Glomerular endothelial cell (primary cell): ENCODE measurements around the gene ADORA1. TPM values are rescaled to one million over a fixed set of nuclear protein-coding genes. Genes with fewer than 3 reads are reported as not detected.

Experiments used
- DNase-seq: peaks from one replicate; pipeline ENCODE4 v3.0.0-alpha.2; 2011; ENCODE audit warnings: low read depth, low spot score; ENCODE audit errors: extremely low read depth
- total RNA-seq: library from RNA; depleted of rRNA; stranded (reverse); fragments of >200 nt; gene quantifications from 2 replicates; pipeline ENCODE4 v1.2.3, GENCODE V29; 2015

The ADORA1 gene
- 8.6 TPM in 1 of 2 replicates, not detected in the other for total RNA-seq

DNA sequence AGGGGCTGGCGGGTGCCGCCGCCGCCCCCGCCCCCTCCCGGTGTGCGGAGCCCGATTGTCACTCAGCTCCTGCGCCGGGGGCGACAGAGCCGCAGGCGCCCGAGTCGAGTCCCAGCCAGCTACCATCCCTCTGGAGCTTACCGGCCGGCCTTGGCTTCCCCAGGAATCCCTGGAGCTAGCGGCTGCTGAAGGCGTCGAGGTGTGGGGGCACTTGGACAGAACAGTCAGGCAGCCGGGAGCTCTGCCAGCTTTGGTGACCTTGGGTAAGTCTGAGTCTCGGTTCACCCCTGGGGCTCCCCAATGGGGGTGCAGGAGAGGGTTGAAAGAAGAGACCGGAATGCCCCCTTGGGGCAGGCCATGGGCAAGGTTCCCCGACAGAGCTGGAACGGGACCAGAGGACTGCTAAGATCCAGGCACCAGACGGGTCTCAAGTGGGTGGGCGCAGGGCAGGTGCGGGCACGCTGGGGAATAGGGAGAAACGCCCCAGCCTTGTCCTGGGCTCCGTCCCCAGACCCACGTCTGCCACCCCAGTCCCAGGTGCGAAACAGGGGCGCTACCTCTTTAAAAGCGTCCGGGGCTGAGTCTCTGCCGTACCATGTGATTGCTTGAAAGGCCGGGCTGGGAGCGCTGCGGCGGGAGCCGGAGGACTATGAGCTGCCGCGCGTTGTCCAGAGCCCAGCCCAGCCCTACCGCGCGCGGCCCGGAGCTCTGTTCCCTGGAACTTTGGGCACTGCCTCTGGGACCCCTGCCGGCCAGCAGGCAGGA is at the start of gene ADORA1:
TSS of gene ADORA1 (plus strand) at position 61 of the 765 bp plus-strand sequence. CDS start 1,116 bp downstream, outside the sequence.
- no peak for DNase-seq

DNA sequence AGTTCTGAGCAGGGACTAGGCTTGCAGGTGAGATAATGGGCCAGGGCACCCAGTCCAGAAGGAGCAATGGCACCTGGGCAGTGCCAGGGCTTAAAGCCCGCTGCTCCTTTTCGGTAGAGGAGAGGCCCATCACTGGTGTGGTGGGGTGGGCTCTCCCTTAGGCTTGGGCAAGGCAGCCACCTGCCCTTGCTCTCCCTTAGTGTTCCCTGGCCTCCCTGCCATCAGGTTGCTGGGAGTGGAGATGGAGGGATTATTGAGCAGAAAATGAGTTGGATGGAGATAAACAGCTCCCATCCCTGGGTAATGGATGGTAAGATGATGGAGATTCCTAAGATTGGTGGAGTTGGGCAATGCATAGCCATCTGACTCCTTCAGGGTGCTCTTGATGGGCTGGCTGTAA is 49.6 kb upstream of the ADORA1 start:
- DNase-seq, result no peak

GRCh38 chr1:203078478-203078877 is 49.0 kb upstream of the ADORA1 start:
- DNase-seq, result no peak

- DNase-seq, result no peak
Measured at GRCh38 chr1:203080456-203080855, 47.1 kb upstream of the ADORA1 start.

GRCh38 chr1:203081465-203082230 is 45.9 kb upstream of the ADORA1 start:
- DNase-seq, result no peak

DNA sequence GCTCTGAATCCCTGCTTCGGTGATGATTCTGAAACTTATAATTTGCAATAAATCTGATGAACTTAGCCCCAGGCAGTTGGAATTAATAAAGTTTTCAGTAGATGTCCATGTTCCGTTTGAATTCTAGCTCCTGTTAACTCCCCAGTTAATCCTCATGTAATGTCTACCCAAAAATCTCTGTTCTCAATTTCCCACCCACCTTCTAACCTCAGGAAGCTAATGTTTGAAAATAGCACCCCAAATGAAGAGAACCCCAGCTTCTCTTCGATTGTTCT is 45.4 kb upstream of the ADORA1 start:
- no peak for DNase-seq

DNA sequence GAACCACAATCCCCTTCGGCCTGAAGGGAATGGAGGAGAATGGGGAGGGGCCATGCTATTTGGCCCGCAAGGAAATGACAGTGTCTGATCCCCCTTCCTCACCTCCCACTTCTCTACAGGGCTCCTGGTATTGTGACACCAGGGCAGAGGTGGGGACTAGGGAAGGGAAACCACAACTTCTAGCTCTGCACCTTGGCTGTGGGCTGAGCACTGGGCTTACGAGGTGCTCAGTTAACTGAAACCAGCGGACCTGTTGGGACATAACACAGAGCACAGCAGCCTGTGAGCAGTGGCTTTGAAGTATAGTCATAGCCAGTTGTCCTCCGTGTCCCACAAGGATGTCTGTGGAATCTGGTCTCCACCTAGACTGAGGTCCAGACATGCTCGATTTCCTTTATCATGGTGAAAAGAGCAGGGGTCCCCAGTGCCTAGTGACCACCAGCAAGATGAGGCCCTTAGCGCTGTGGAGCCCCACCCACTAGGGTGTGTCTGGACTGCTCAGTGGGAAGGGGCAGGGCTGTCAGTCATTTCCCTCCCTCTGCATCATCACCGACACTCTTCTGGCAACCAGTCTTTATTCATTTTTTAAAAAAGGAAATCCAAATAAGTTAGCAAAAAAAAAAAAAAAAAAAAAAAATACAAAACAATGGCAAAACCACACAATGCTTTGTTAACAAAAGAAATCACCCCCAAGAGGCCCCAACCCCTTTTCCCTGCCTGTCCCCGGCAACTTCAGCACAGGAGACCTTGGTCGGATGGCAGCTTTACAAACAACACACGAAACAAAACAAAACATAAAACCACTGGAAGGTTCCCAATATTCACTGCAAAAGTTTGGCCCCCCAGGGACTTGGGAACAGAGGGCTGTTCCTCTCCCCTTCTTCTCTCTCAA is 44.7 kb upstream of the ADORA1 start:
- DNase-seq, result no peak

DNA sequence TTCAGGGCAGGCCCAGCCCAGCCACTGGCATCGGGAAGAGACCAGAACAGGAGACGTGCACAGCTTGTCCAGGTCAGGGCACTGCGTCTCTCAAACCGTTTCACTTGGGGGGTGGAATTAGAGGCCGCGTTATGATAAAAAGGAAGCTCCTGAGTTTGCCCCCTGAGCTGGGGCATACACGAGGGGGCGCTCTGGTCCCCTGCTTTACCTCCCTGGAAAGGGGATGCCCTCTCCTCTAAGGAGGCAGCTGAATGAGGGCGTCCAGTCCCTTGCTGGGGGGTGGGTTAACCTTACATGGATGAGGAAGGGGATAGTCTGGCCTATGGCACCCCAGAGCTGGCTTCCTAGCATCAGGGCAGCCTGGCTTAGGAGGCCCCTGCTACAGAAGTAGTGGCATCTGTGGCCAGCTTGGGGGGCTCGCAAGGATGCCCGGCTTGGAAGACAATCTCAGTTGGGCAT is 44.0 kb upstream of the ADORA1 start:
- no peak for DNase-seq

- no peak for DNase-seq
Measured at GRCh38 chr1:203084588-203085527, 42.7 kb upstream of the ADORA1 start.

DNA sequence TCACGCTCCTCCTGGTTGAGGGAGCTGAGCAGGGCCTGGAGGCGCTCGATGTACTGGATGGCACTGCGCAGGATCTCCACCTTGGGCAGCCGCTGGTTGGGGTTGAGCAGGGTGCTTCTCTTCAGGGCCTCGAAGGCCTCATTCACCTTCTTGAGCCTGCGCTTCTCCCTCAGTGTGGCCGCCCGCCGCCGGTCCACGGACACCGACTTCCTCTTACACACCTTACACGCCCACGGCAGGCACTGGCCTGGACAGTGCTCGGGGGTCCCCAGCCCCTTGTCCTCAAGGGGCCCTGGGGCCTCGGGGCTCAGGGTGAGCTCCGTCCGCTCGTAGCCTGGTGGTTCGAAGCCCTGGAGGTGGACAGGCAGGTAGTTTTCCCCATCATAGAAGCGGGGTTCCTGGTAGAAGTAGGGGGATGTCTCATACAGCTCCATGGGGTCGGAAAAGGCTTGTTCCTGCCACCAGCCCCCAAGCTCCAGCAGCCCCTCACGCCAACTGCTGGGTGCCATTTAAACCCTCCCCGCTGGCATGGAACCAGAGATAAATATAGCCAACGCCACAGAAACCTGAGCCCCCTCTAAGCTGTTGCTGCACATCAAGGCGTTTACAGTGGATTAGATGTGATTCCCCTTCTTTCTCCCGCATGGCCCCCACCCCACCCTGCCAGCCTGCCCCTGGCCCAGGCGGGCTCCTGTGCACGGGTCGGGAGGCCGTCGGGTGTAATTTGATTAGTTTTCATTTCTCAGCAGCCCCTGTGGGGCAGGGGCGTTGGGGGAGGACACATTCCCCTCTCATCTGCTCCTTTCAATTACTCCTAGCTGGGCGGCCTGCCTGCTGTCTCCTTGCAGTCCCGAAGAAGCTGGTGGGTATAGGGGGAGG is 41.8 kb upstream of the ADORA1 start, which contains the start of gene MYOG:
TSS of gene MYOG (minus strand) at position 485 of the 879 bp plus-strand sequence. CDS start at position 434, 51 bp downstream.
- DNase-seq, result no peak

DNA sequence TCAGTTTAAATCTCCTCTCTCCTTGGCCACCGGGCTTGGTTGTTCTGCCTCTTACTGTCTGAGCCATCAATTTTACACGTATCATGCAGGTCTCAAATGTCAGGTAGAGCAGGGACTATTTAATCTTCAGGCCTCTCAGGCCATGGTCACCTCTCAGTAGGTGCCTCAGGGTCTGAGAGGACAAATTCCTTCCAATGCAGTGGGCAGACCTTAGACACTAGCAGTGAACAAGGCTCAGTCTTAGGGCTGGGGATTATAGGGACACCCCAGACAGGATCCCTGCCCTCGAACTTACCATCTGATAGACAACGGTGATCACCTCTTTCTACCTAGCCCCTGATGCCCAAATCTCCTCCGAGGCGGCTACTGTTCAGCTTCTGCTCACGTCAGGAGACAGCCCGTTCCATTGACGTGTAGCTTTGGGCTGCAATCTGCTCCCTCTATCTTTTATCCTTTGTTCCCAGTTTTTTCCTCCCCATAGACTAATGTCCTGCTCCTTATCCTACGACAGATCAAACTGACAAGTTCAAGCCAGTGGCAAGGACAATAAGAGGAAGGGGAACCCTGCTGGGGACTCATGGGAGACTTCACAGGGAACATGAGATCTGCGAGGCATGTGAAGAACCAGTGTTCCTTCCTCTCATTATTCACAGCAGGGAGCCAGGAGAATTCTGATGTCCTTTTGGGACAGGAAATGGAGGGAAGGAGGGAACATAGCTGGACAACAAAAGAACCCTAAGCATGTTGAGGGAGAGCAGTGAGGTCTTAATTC is 40.3 kb upstream of the ADORA1 start:
- no peak for DNase-seq

- DNase-seq, result no peak
Measured at GRCh38 chr1:203088441-203088840, 39.1 kb upstream of the ADORA1 start.

GRCh38 chr1:203089001-203089650 is 38.4 kb upstream of the ADORA1 start:
- no peak for DNase-seq

DNA sequence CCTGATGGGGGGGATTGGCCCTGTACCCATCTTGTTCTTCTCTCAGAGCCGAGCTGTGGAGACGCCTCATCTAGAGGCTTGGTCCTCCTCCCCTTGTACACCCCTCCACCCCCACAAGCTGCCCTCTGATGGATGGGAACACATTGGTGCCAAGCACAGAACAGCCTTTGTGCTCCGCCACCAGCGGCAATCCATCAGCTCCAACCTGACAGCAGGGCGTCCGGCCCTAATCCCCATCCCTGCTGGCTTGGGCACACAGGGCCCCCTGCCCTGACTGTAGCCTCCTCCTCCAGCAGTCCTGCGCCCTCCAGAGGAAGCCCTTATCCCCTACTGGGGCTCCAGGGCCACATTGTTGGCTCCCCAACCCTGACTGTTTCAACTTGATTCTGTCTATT is 37.9 kb upstream of the ADORA1 start:
- no peak for DNase-seq

DNA sequence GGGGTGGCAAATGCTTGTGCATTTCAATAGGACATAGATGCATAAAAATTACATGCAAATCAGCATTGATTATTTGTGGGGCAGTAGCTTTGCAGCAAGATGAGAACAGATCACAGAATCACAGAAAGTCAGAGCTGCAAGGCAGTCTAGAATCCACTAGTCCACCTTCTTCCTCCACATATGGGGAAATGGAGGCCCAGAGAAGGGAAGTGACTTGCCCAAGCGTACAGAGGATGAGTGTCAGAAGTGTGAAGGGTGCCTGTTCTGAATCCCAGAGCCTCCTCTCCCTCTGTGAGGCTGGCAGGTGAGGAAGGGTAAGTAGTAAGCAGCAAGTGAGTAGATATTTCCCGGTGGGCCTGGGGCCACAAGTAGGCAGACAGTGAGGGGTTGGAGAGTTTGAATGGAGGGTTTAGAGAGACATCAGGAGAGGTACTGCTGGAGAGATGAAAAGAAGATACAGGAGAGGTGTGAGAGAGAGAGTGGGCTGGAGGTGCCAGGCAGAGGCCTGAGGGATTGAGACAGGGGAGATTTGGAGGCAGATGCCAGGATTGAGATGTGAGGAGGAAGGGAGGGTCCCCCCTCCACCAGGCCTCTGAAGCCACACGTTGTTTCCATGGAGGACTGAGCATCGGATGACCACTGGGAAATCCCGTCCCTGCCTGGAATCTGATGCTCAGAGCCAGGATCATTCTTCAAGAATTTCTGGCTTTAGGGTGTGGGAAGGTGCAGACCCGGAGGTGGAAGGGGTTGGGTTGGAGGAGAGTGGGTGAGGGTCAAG is 36.9 kb upstream of the ADORA1 start:
- no peak for DNase-seq

- DNase-seq, result no peak
Measured at GRCh38 chr1:203091199-203091477, 36.4 kb upstream of the ADORA1 start.

- DNase-seq, result no peak
Measured at GRCh38 chr1:203091761-203092330, 35.7 kb upstream of the ADORA1 start.
